ENCODE measurements around the gene NDUFAF7.
"Not testable (repeated sequence)": the region's sequence is repeated elsewhere in the genome, so short reads cannot be mapped to it uniquely, and the experiment has no call there.

Gene NDUFAF7

DNA sequence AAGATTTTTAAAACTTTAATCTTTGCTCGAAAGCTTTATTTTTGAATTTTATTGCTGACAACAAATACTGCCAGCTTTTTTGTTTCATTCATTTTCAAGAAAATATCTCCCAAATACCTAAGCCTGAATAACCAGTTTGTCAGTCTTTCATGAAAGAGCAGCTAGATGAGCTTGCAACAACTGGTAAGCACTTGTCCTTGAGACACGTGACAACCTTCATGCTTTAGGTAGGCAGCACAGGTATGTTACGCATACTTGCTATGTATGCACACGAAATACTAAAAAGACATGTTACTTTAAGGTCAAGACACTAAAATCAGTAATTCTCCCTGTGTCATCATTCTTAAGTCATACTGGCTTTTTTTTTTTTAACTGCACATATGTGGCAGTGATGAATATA, 12.4 kb upstream of the NDUFAF7 start:
- DNase-seq: no peak

GRCh38 chr2:37223131-37223530, 8.3 kb upstream of the NDUFAF7 start:
- no peak for DNase-seq

DNA sequence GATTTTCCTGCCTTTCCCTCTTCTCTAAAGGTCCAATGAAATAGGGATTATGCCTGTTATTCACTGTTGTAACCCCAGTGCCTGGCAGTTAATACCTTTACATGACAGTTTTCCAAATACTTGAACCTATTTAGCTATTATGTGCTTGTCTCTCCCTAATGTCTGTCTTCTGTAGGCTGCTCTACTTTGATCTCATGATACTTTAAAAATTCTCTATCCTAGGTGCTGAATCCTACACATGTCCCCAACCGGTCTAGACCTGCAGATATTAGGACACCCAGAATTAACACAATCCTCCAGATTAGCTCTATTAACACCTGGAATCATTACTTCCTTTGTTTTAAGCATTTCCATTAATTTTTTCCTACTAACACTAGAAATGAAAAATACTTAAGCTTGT, 7.4 kb upstream of the NDUFAF7 start:
- DNase-seq: no peak

DNA sequence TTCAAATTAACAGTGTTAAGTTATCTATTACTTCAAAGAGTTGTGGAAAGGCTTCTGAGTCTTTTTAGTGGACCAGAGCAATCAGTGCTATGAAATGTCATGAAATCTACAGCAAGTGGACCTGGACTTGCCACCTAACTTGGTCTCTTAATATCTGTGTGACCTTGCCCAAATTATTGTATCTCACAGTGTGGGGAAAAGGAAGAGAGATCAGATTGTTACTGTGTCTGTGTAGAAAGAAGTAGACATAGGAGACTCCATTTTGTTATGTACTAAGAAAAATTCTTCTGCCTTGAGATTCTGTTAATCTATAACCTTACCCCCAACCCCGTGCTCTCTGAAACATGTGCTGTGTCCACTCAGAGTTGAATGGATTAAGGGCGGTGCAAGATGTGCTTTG, 6.3 kb upstream of the NDUFAF7 start:
- DNase-seq: not testable (repeated sequence)

DNA sequence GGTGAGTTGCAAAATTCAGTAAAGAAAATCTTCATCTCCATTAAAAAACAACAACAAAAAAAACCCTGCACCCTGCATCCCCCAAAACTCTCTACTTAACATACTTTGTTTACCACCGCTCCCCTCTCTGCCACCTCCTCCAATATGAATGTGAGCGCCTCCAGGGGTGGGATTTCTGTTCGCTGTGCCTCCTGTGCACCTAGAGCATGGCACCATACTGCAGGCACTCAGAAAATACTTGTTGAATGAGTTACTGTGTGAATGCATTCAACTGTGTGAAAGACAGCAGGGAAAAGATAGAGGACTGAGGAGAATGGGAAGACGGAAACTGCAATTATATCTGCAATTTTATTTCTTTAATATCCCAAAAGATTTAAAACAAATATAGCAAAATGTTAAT, 4.6 kb upstream of the NDUFAF7 start:
- DNase-seq: no peak

- no peak for DNase-seq
These were observed 2.7 kb upstream of the NDUFAF7 start for GRCh38 chr2:37228788-37229187.

DNA sequence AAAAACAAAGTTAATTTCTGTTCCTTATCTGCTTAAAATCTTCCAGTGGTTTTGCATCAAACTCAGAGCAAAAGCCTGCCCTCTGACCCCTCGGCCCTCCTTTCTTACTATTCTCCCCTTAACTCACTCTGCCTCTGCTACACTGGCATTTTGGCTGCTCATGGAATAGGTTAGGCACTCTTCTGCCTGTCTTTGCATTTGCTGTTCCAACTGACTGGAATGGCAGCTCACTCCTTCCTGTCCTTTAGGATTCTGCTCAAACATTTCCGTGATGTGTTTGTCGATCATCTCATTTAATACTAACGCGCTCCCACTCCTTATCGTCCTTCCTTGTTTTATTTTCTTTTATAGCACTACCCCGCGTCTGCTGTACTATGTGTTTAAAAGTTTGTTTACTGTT, 877 bp upstream of the NDUFAF7 start:
- DNase-seq: no peak

DNA sequence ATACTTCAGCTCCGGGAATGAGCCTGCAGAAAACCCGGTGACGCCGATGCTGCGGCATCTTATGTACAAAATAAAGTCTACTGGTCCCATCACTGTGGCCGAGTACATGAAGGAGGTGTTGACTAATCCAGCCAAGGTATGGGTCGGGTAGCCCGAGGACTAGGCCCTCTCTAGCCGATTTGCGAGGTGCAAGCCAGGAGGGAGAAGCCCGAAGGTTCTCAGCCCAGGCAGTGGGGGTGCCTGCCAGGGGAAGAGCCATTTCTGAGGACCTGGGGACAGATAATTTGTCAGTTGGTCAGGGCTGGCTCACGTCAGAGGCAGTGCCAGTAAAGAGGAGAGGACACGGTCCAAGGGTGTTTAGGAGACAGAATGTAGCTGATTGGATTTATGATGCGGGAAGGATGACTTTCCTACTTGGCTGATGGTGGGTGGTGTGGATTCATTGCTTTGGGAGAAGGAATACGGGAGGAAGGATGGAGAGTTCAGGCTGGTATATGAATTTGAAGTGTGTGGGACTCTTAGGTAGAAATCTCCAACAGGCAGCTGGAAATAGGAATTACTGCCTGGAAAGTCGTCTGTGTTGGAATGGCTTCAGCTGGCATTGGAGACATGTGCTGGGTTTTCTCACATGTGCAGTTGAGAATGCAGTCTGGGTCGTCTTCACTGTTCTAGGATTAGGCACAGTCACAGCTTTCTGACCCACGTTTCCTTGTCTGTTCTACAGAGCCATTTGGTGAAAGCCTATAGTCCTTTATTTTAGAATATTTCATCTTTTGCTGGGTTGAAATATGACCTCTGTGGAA, 874 bp downstream of the NDUFAF7 start:
- no peak for DNase-seq

GRCh38 chr2:37243435-37243834, 12.0 kb downstream of the NDUFAF7 start:
- no peak for DNase-seq

DNA sequence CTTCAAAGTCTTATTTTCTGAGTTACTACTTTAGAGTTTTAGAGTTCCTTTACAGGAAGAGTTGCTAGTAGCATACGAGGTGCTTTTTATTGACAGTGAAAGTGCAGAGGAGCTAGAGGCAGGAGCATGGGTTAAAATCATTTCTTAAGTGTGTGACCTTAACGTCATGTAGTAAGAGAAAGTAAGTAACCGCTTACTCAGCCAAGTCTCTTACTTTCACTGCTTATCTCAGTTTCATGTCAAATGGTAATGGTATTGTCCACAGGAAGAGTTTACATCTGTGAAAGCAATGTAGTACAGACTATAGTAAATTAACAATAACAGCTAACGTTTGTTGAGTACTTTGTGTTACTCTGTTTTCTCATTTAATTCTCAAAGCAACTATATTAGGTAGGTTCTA, 12.6 kb downstream of the NDUFAF7 start:
- no peak for DNase-seq

DNA sequence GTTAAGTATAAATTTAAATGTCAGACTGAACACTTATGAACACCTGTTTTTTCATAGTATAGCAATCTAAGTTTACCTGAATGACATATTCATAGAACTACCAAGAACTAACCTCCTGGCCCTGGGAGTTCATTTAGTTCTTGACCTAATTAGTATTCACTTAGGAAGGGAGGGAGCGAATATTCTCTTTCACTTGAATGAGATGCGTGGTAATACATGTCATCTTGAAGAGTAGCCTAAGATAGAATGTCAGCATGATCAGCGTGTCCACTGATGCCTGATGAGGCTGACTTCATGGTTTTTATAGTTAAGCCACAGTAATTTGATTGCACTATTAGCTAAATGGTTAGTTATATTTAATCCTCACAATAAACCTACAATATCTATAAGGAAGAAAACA, 13.3 kb downstream of the NDUFAF7 start:
- no peak for DNase-seq

GRCh38 chr2:37246205-37246604, 14.7 kb downstream of the NDUFAF7 start:
- DNase-seq: no peak

GRCh38 chr2:37250869-37251740, 19.6 kb downstream of the NDUFAF7 start:
- no peak for DNase-seq

- DNase-seq: no peak
These were observed 31.1 kb downstream of the NDUFAF7 start for GRCh38 chr2:37262522-37262921.

DNA sequence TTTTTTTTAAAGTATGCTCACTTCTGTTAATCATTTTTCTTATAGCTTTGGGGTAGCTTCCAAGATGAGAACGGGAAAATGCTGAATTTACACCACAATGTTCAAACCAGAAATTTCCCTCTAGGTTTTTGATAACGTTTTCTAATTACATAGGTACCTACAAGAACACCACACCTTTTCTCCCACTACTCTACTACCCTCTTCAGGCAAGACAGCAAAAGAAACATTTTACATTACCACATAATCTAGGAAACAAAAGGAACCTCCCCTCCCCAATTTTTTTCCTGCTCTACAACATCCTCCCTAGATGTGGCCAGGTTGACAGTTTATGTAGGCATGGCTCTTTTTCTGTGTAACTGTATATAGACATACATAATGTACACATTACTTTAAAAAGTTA, 32.4 kb downstream of the NDUFAF7 start:
- DNase-seq: no peak

GRCh38 chr2:37267685-37268084, 36.2 kb downstream of the NDUFAF7 start:
- DNase-seq: no peak

GRCh38 chr2:37268111-37268510, 36.7 kb downstream of the NDUFAF7 start:
- DNase-seq: no peak

GRCh38 chr2:37271376-37272067, 40.1 kb downstream of the NDUFAF7 start:
- DNase-seq: no peak

- DNase-seq: no peak
These were observed 43.0 kb downstream of the NDUFAF7 start for GRCh38 chr2:37274359-37274965.

DNA sequence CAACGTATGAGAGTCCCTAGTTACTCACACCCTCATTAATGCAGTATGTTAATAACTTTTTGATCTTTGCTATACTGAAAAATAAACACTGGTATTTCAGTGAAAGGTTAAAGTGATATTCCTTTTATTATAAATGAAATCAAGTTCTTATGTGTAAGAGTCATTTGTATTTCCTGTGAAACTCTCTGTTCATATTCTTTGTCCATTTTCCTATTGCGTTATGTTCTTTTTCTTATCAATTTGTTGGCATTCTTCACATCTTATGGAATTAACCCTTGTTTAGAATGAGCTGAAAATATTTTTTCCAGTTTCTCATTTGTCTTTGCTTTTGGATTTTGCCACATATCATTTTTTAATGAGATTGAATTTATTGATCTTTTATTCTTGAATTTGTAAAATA, 44.8 kb downstream of the NDUFAF7 start:
- no peak for DNase-seq

DNA sequence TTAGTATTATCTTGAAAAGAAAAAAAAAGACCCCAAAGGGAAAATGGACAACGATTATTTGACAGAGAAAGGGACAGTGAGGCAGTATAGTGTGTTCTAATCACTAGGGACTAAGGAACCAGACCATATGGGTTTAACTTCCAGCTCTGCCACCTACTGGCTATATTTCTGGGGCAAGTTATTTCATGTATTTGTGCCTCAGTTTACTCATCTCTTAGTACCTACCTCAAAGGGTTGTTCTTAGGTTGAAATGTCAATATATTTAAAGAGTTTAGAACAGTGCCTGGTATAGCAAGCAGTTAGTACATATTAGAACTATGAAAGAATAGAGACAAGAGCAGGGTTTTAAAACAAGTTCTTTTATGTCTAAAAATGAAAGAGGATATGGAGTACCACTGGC, 50.5 kb downstream of the NDUFAF7 start:
- no peak for DNase-seq

- no peak for DNase-seq
These were observed 51.3 kb downstream of the NDUFAF7 start for GRCh38 chr2:37282746-37283145.

DNA sequence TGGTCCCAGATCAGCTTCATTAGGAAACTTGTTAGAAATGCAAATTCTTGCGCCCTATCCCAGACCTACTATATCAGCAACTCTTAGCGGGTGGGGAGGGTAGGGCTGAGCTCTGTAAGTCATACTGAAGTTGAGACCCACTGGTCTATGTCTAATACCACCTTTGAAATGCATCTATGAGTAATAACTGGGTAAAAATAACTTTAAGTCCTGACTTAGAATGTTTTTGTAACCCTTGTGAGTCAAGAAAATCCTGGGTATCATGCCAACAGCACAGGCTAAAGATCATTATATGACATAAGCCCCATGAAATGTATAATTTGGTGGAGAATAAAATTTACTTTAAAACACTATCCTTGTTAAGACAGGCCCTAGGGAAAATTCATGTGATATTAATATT, 51.7 kb downstream of the NDUFAF7 start:
- DNase-seq: no peak
